Large intestine (tissue), 3 donors: Measurements from ENCODE around the gene GAL3ST3. TPM values are rescaled to one million over a fixed set of nuclear protein-coding genes. Genes with fewer than 3 reads are reported as not detected.
A peak's percentile ranks its signal among the peaks of the same experiment; 100 is the strongest.
"Not testable (repeated sequence)": the region's sequence is repeated elsewhere in the genome, so short reads cannot be mapped to it uniquely, and the experiment has no call there.

Source experiments
- DNase-seq, 2 donors: peaks; one replicate each; pipeline versions ENCODE4 v3.0.0 to v3.0.0-alpha.2; 2013
- H3K27ac ChIP-seq: one replicate; pipeline ENCODE4 v1.5.1; 2013; ENCODE audit warnings: low read length
- H3K27me3 ChIP-seq: 2 replicates; pipeline ENCODE4 v1.6.1; 2013; ENCODE audit warnings: low read length; ENCODE audit not compliant: control insufficient read depth, insufficient read depth
- H3K36me3 ChIP-seq: 2 replicates; pipeline ENCODE4 v1.6.1; 2013; ENCODE audit warnings: low read length; ENCODE audit not compliant: control insufficient read depth, insufficient read depth
- H3K4me1 ChIP-seq: one replicate; pipeline ENCODE4 v1.6.1; 2013; ENCODE audit warnings: low read length; ENCODE audit not compliant: control insufficient read depth, insufficient read depth
- H3K4me3 ChIP-seq: one replicate; pipeline ENCODE4 v1.5.1; 2013; ENCODE audit warnings: low read length
- H3K9me3 ChIP-seq: one replicate; pipeline ENCODE4 v1.6.1; 2013; ENCODE audit warnings: mild to moderate bottlenecking, low read depth, low read length, moderate library complexity; ENCODE audit not compliant: control insufficient read depth
- WGBS: methylation state at CpG from one replicate; pipeline ENCODE4 v1.1.5; 2013; ENCODE audit warnings: low lambda C conversion rate; ENCODE audit not compliant: insufficient coverage; 5-methylcytosine and 5-hydroxymethylcytosine counted together
- polyA plus RNA-seq: library from polyadenylated mRNA; unstranded; fragments of 120-200 nt; gene quantifications from one replicate; pipeline ENCODE4 v1.2.1, GENCODE V29; 2013

Gene GAL3ST3
- polyA plus RNA-seq, 1 donor: 0.39 TPM

- WGBS: 60% methylated on average over 2 of the region's 9 CpGs
- Histone ChIP-seq H3K4me1 (peaks cover 11% of the 10 kb centered on the region), H3K27ac (no peak overlapping the region), H3K4me3 (no peak overlapping the region), H3K9me3 (no peaks in the 10 kb centered on the region), H3K36me3 (no peaks in the 10 kb centered on the region), H3K27me3 (no peaks in the 10 kb centered on the region)
- DNase-seq: no peak
Observed at GRCh38 chr11:66080055-66080817, 31.3 kb upstream of the GAL3ST3 start.

- H3K4me3 ChIP-seq, H3K27me3 ChIP-seq, H3K9me3 ChIP-seq, DNase-seq, H3K27ac ChIP-seq, H3K36me3 ChIP-seq: not testable (repeated sequence)
- no CpG with 5 or more reads among the region's 7 CpGs for WGBS
- H3K4me1 ChIP-seq: peaks cover 11% of the 10 kb centered on the region
Observed at GRCh38 chr11:66078949-66079348, 30.0 kb upstream of the GAL3ST3 start.

GRCh38 chr11:66077927-66078326, 29.0 kb upstream of the GAL3ST3 start:
- no peak overlapping the region for H3K4me3 ChIP-seq
- DNase-seq: no peak
- H3K27ac ChIP-seq: no peak overlapping the region
- H3K27me3 ChIP-seq: no peaks in the 10 kb centered on the region
- WGBS: no CpG with 5 or more reads among the region's 3 CpGs
- H3K9me3 ChIP-seq: no peaks in the 10 kb centered on the region
- peaks cover 2% of the 10 kb centered on the region for H3K4me1 ChIP-seq
- no peaks in the 10 kb centered on the region for H3K36me3 ChIP-seq

GRCh38 chr11:66076561-66076960, 27.6 kb upstream of the GAL3ST3 start:
- Histone ChIP-seq H3K27me3 (no peaks in the 10 kb centered on the region), H3K36me3 (no peaks in the 10 kb centered on the region), H3K4me1 (peaks cover 3% of the 10 kb centered on the region), H3K27ac (no peak overlapping the region), H3K4me3 (no peak overlapping the region), H3K9me3 (no peaks in the 10 kb centered on the region)
- no CpG with 5 or more reads among the region's 9 CpGs for WGBS
- no peak for DNase-seq

- DNase-seq: no peak
- no CpG with 5 or more reads among the region's 4 CpGs for WGBS
- H3K27ac ChIP-seq: no peak overlapping the region
Observed at GRCh38 chr11:66075273-66075672, 26.3 kb upstream of the GAL3ST3 start.

GRCh38 chr11:66073669-66074068, 24.7 kb upstream of the GAL3ST3 start:
- no peaks in the 10 kb centered on the region for H3K27me3 ChIP-seq
- no CpG with 5 or more reads among the region's 1 CpG for WGBS
- no peak overlapping the region for H3K4me3 ChIP-seq
- H3K4me1 ChIP-seq: peaks cover 14% of the 10 kb centered on the region
- no peaks in the 10 kb centered on the region for H3K9me3 ChIP-seq
- no peak overlapping the region for H3K27ac ChIP-seq
- peaks cover 6% of the 10 kb centered on the region for H3K36me3 ChIP-seq
- DNase-seq: no peak

More at GRCh38 chr11:66075273-66075672, 26.3 kb upstream of the GAL3ST3 start:
- no peak overlapping the region for H3K4me3 ChIP-seq
- no peaks in the 10 kb centered on the region for H3K36me3 ChIP-seq
- no peaks in the 10 kb centered on the region for H3K9me3 ChIP-seq
- no peaks in the 10 kb centered on the region for H3K27me3 ChIP-seq
- peaks cover 7% of the 10 kb centered on the region for H3K4me1 ChIP-seq

GRCh38 chr11:66072518-66072917, 23.6 kb upstream of the GAL3ST3 start:
- no peak overlapping the region for H3K27ac ChIP-seq

GRCh38 chr11:66072081-66072480, 23.1 kb upstream of the GAL3ST3 start:
- no peaks in the 10 kb centered on the region for H3K9me3 ChIP-seq
- no peak overlapping the region for H3K4me3 ChIP-seq
- H3K36me3 ChIP-seq: peaks cover 22% of the 10 kb centered on the region
- no peak for DNase-seq
- no peaks in the 10 kb centered on the region for H3K27me3 ChIP-seq
- no CpG with 5 or more reads among the region's 3 CpGs for WGBS
- H3K27ac ChIP-seq: no peak overlapping the region
- H3K4me1 ChIP-seq: peaks cover 14% of the 10 kb centered on the region

More at GRCh38 chr11:66072518-66072917, 23.6 kb upstream of the GAL3ST3 start:
- no peak for DNase-seq
- Histone ChIP-seq H3K36me3 (peaks cover 18% of the 10 kb centered on the region), H3K4me3 (no peak overlapping the region), H3K27me3 (no peaks in the 10 kb centered on the region), H3K9me3 (no peaks in the 10 kb centered on the region), H3K4me1 (peaks cover 14% of the 10 kb centered on the region)
- no CpG with 5 or more reads among the region's 8 CpGs for WGBS

GRCh38 chr11:66071381-66071801, 22.4 kb upstream of the GAL3ST3 start:
- no peak for DNase-seq

GRCh38 chr11:66070604-66071380, 21.8 kb upstream of the GAL3ST3 start:
- WGBS: no CpG with 5 or more reads among the region's 60 CpGs
- peaks cover 14% of the 10 kb centered on the region for H3K4me1 ChIP-seq

More at GRCh38 chr11:66071381-66071801, 22.4 kb upstream of the GAL3ST3 start:
- Histone ChIP-seq H3K27ac (no peak overlapping the region), H3K4me3 (peak overlapping the region; percentile 62), H3K4me1 (peaks cover 14% of the 10 kb centered on the region), H3K27me3 (no peaks in the 10 kb centered on the region), H3K9me3 (no peaks in the 10 kb centered on the region), H3K36me3 (peaks cover 29% of the 10 kb centered on the region)
- no CpG with 5 or more reads among the region's 2 CpGs for WGBS

More at GRCh38 chr11:66070604-66071380, 21.8 kb upstream of the GAL3ST3 start:
- DNase-seq: peak in 1 of 2 donors; percentile 55
- H3K36me3 ChIP-seq: peaks cover 35% of the 10 kb centered on the region
- H3K4me3 ChIP-seq: peak overlapping the region; percentile 62
- H3K27ac ChIP-seq: no peak overlapping the region
- no peaks in the 10 kb centered on the region for H3K27me3 ChIP-seq
- no peaks in the 10 kb centered on the region for H3K9me3 ChIP-seq
